Esophagus (tissue), 2 donors: ENCODE measurements around the gene SGIP1. TPM values are rescaled to one million over a fixed set of nuclear protein-coding genes. Genes with fewer than 3 reads are reported as not detected.

Experiments
- H3K27ac ChIP-seq, 2 donors: one replicate each; pipeline ENCODE4 v1.5.1; 2013; ENCODE audit warnings: low read depth in 2 of 2, mild to moderate bottlenecking in 2 of 2, inconsistent platforms in 1 of 2, low read length in 1 of 2, moderate library complexity in 1 of 2
- H3K27me3 ChIP-seq, 2 donors: one replicate each; pipeline ENCODE4 v1.6.1; 2013; ENCODE audit warnings: low read length in 2 of 2, control low read depth in 1 of 2, mild to moderate bottlenecking in 1 of 2; ENCODE audit not compliant: insufficient read depth in 2 of 2, control insufficient read depth in 1 of 2
- H3K36me3 ChIP-seq, 2 donors: one replicate each; pipeline ENCODE4 v1.6.1; 2013; ENCODE audit warnings: low read length in 1 of 2; ENCODE audit not compliant: control insufficient read depth in 2 of 2, insufficient read depth in 2 of 2
- H3K4me1 ChIP-seq, 2 donors: one replicate each; pipeline ENCODE4 v1.6.1; 2013; ENCODE audit warnings: low read length in 1 of 2; ENCODE audit not compliant: control insufficient read depth in 2 of 2, insufficient read depth in 2 of 2
- H3K4me3 ChIP-seq, 2 donors: one replicate each; pipeline ENCODE4 v1.5.1; 2013; ENCODE audit warnings: low read length in 2 of 2, mild to moderate bottlenecking in 2 of 2, low read depth in 1 of 2, moderate library complexity in 1 of 2
- H3K9me3 ChIP-seq, 2 donors: one replicate each; pipeline ENCODE4 v1.6.1; 2013; ENCODE audit warnings: mild to moderate bottlenecking in 2 of 2, low read depth in 1 of 2, low read length in 1 of 2, moderate library complexity in 1 of 2; ENCODE audit not compliant: control insufficient read depth in 2 of 2, insufficient read depth in 1 of 2
- WGBS, 2 donors: extraction: QIAGEN DNeasy Blood & Tissue Kit; methylation state at CpG; one replicate each; pipeline ENCODE4 v1.1.7; 2013; 5-methylcytosine and 5-hydroxymethylcytosine counted together
- polyA plus RNA-seq, 2 donors: library from polyadenylated mRNA; stranded (reverse); fragments of 200-250 nt; gene quantifications; one replicate each; pipeline ENCODE4 v1.2.3, GENCODE V29; 2013
- donor health status: healthy with polysubstance abuse.
- donor health status: Bipolar disorder and iron deficiency.

SGIP1 gene
- polyA plus RNA-seq, 2 donors, result 0.90 to 1.1 TPM

- 6 to 8% methylated on average over 50 of the region's 50 CpGs for WGBS, 2 donors
- H3K27ac ChIP-seq, result peak overlapping the region; percentile 11 to 67
- no peaks in the 10 kb centered on the region for H3K9me3 ChIP-seq
- H3K4me1 ChIP-seq, result no peaks in the 10 kb centered on the region
- no peaks in the 10 kb centered on the region for H3K27me3 ChIP-seq
- no peaks in the 10 kb centered on the region for H3K36me3 ChIP-seq
- H3K4me3 ChIP-seq, result peak overlapping the region; percentile 32 to 33
Measured at GRCh38 chr1:66532798-66533783, 862 bp upstream of the SGIP1 start.

GRCh38 chr1:66535061-66535460 lies 1.1 kb downstream of the SGIP1 start:
- WGBS, 2 donors, result 78 to 84% methylated on average over 2 of the region's 2 CpGs
- H3K4me3 ChIP-seq, result no peak overlapping the region

GRCh38 chr1:66535853-66536252 lies 1.9 kb downstream of the SGIP1 start:
- Histone ChIP-seq H3K27ac (no peak overlapping the region), H3K36me3 (no peaks in the 10 kb centered on the region), H3K9me3 (no peaks in the 10 kb centered on the region), H3K4me3 (no peak overlapping the region), H3K4me1 (no peaks in the 10 kb centered on the region), H3K27me3 (no peaks in the 10 kb centered on the region)
- WGBS, 2 donors, result 33 to 45% methylated on average over 1 of the region's 1 CpG

More at GRCh38 chr1:66535061-66535460, 1.1 kb downstream of the SGIP1 start:
- Histone ChIP-seq H3K36me3 (no peaks in the 10 kb centered on the region), H3K4me1 (no peaks in the 10 kb centered on the region), H3K27ac (no peak overlapping the region), H3K9me3 (no peaks in the 10 kb centered on the region), H3K27me3 (no peaks in the 10 kb centered on the region)

GRCh38 chr1:66537718-66538117 lies 3.8 kb downstream of the SGIP1 start:
- WGBS, 2 donors, result 51 to 93% methylated on average over 1 of the region's 1 CpG
- Histone ChIP-seq H3K27me3 (no peaks in the 10 kb centered on the region), H3K4me1 (no peaks in the 10 kb centered on the region), H3K27ac (no peak overlapping the region), H3K36me3 (no peaks in the 10 kb centered on the region), H3K4me3 (no peak overlapping the region), H3K9me3 (no peaks in the 10 kb centered on the region)

- no peaks in the 10 kb centered on the region for H3K27me3 ChIP-seq
- no peak overlapping the region for H3K4me3 ChIP-seq
- no peaks in the 10 kb centered on the region for H3K9me3 ChIP-seq
- H3K4me1 ChIP-seq, result no peaks in the 10 kb centered on the region
- 90 to 91% methylated on average over 1 of the region's 1 CpG for WGBS, 2 donors
- no peaks in the 10 kb centered on the region for H3K36me3 ChIP-seq
- H3K27ac ChIP-seq, result no peak overlapping the region
Measured at GRCh38 chr1:66539491-66539890, 5.5 kb downstream of the SGIP1 start.

GRCh38 chr1:66540434-66541032 lies 6.6 kb downstream of the SGIP1 start:
- Histone ChIP-seq H3K27ac (no peak overlapping the region), H3K27me3 (no peaks in the 10 kb centered on the region), H3K9me3 (no peaks in the 10 kb centered on the region)

GRCh38 chr1:66542314-66542713 lies 8.4 kb downstream of the SGIP1 start:
- Histone ChIP-seq H3K4me1 (no peaks in the 10 kb centered on the region), H3K36me3 (no peaks in the 10 kb centered on the region), H3K27me3 (no peaks in the 10 kb centered on the region), H3K9me3 (no peaks in the 10 kb centered on the region), H3K4me3 (no peak overlapping the region), H3K27ac (no peak overlapping the region)
- WGBS, 2 donors, result 88 to 90% methylated on average over 8 of the region's 8 CpGs

More at GRCh38 chr1:66540434-66541032, 6.6 kb downstream of the SGIP1 start:
- Histone ChIP-seq H3K4me3 (no peak overlapping the region), H3K4me1 (no peaks in the 10 kb centered on the region), H3K36me3 (no peaks in the 10 kb centered on the region)
- 71 to 72% methylated on average over 3 of the region's 3 CpGs for WGBS, 2 donors

- no peaks in the 10 kb centered on the region for H3K4me1 ChIP-seq
- H3K27ac ChIP-seq, result no peak overlapping the region
- 54 to 64% methylated on average over 8 of the region's 8 CpGs for WGBS, 2 donors
Measured at GRCh38 chr1:66542811-66543767, 9.1 kb downstream of the SGIP1 start.

More at GRCh38 chr1:66542811-66543767, 9.1 kb downstream of the SGIP1 start:
- H3K4me3 ChIP-seq, result no peak overlapping the region
- no peaks in the 10 kb centered on the region for H3K36me3 ChIP-seq
- no peaks in the 10 kb centered on the region for H3K9me3 ChIP-seq
- H3K27me3 ChIP-seq, result no peaks in the 10 kb centered on the region
